ENCODE data around the gene NRDC. TPM values are rescaled to one million over a fixed set of nuclear protein-coding genes. Genes with fewer than 3 reads are reported as not detected.

Gene NRDC
- polyA plus RNA-seq, 3 donors, result 66.8 to 92.0 (median 74.3) TPM

DNA sequence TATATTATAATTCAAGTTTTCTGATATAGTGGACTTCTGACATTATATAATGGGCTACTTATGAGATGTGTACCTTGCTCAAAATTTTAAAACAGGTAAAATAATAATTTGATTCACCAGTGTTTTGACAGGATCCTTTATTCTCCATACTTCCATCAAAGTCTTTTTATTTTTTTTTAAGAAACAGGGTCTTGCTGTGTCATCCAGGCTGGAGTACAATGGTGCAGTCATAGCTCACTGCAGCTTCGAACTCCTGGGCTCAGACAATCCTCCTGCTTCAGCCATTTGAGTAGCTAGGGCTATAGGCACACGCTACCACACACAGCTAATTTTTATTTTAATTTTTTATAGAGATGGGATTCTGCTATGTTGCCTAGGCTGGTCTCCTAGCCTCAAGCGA lies 129.4 kb downstream of the NRDC start:
- Histone ChIP-seq H3K79me2 (ENCODE audit: insufficient read depth, low read length) (no peaks in the 10 kb centered on the region), H3K4me3 (replicated peaks in 1 of 3; ENCODE audit: low read depth in 2 of 3, low read length in 3 of 3) (no peak overlapping the region), H3K27me3 (ENCODE audit: control insufficient read depth in 2 of 2, insufficient read depth in 2 of 2, low read length in 2 of 2) (no peaks in the 10 kb centered on the region), H3K36me3 (replicated peaks in 1 of 2; ENCODE audit: control insufficient read depth in 1 of 2, insufficient read depth in 2 of 2, low read length in 2 of 2) (peaks cover 24 to 52% of the 10 kb centered on the region in 2 donors), H3K9me3 (replicated peaks in 1 of 2; ENCODE audit: control insufficient read depth in 1 of 2, insufficient read depth in 1 of 2, low read length in 2 of 2) (no peaks in the 10 kb centered on the region), H4K20me1 (ENCODE audit: insufficient read depth, low read length) (no peaks in the 10 kb centered on the region), H3K4me1 (ENCODE audit: control insufficient read depth in 1 of 2, insufficient read depth in 2 of 2, low read length in 2 of 2) (no peaks in the 10 kb centered on the region), H2AFZ (ENCODE audit: insufficient read depth, low read depth, low read length, poor library complexity, severe bottlenecking) (no peak overlapping the region), H3K9ac (ENCODE audit: insufficient read depth, low read length, poor library complexity, severe bottlenecking) (no peak overlapping the region), H3K27ac (ENCODE audit: low read depth in 1 of 2, low read length in 2 of 2) (no peak overlapping the region), H3K4me2 (replicated peaks; ENCODE audit: extremely low read depth, low read length, poor library complexity, severe bottlenecking) (no peak overlapping the region)
- H3K36me3 Mint-ChIP-seq, result peaks cover 30 to 39% of the 10 kb centered on the region in 2 donors
- TF ChIP-seq, protein P1, sequence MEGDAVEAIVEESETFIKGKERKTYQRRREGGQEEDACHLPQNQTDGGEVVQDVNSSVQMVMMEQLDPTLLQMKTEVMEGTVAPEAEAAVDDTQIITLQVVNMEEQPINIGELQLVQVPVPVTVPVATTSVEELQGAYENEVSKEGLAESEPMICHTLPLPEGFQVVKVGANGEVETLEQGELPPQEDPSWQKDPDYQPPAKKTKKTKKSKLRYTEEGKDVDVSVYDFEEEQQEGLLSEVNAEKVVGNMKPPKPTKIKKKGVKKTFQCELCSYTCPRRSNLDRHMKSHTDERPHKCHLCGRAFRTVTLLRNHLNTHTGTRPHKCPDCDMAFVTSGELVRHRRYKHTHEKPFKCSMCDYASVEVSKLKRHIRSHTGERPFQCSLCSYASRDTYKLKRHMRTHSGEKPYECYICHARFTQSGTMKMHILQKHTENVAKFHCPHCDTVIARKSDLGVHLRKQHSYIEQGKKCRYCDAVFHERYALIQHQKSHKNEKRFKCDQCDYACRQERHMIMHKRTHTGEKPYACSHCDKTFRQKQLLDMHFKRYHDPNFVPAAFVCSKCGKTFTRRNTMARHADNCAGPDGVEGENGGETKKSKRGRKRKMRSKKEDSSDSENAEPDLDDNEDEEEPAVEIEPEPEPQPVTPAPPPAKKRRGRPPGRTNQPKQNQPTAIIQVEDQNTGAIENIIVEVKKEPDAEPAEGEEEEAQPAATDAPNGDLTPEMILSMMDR (IDR thresholded peaks at IDR 0.05), result no peak
- DNase-seq, result no peak
- intact Hi-C loops (cut with micrococcal nuclease), result loop anchor here in 1 of 2 donors (10.0 kb wide), 1 partner anchor 114 kb away; no protein-coding TSS in a partner anchor
- H3K27me3 Mint-ChIP-seq (ENCODE audit: low read depth in 3 of 3), result no peaks in the 10 kb centered on the region
- no CpG with 5 or more reads among the region's 3 CpGs for WGBS (ENCODE audit: insufficient coverage)
- H3K4me1 Mint-ChIP-seq, result no peaks in the 10 kb centered on the region
- peak overlapping the region in 1 of 7 donors; percentile 37 for H3K27ac Mint-ChIP-seq
- H3K9me3 Mint-ChIP-seq, result peaks cover 0 to 3% (median 0%) of the 10 kb centered on the region in 7 donors
- H3K4me3 Mint-ChIP-seq, result no peak overlapping the region

DNA sequence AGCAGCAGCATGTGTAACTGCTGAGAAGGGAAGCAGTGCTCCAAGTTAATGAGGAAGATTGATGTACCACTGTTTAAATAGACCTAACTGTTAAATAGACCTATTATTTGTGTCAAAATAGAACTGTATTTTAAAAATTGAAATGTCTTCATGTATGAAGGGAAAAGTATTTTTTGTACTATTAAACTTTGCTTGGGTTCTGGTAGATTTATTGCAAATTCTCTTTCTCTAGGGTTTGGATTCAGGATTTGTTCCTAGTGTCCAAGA lies 133.3 kb downstream of the NRDC start:
- Histone ChIP-seq H3K4me2 (replicated peaks; ENCODE audit: extremely low read depth, low read length, poor library complexity, severe bottlenecking) (no peak overlapping the region), H3K27ac (ENCODE audit: low read depth in 1 of 2, low read length in 2 of 2) (no peak overlapping the region), H3K9ac (ENCODE audit: insufficient read depth, low read length, poor library complexity, severe bottlenecking) (no peak overlapping the region), H2AFZ (ENCODE audit: insufficient read depth, low read depth, low read length, poor library complexity, severe bottlenecking) (no peak overlapping the region), H3K4me3 (replicated peaks in 1 of 3; ENCODE audit: low read depth in 2 of 3, low read length in 3 of 3) (no peak overlapping the region), H3K36me3 (replicated peaks in 1 of 2; ENCODE audit: control insufficient read depth in 1 of 2, insufficient read depth in 2 of 2, low read length in 2 of 2) (peaks cover 13 to 23% of the 10 kb centered on the region in 2 donors), H4K20me1 (ENCODE audit: insufficient read depth, low read length) (peaks cover 4% of the 10 kb centered on the region), H3K79me2 (ENCODE audit: insufficient read depth, low read length) (peaks cover 7% of the 10 kb centered on the region), H3K27me3 (ENCODE audit: control insufficient read depth in 2 of 2, insufficient read depth in 2 of 2, low read length in 2 of 2) (no peaks in the 10 kb centered on the region), H3K9me3 (replicated peaks in 1 of 2; ENCODE audit: control insufficient read depth in 1 of 2, insufficient read depth in 1 of 2, low read length in 2 of 2) (no peaks in the 10 kb centered on the region), H3K4me1 (ENCODE audit: control insufficient read depth in 1 of 2, insufficient read depth in 2 of 2, low read length in 2 of 2) (no peaks in the 10 kb centered on the region)
- intact Hi-C loops (cut with micrococcal nuclease), result loop anchor here in 1 of 2 donors (10.0 kb wide), 1 partner anchor 110 kb away; no protein-coding TSS in a partner anchor
- TF ChIP-seq, protein P1 (IDR thresholded peaks at IDR 0.05), result no peak
- Mint-ChIP-seq H3K4me3 (no peak overlapping the region), H3K4me1 (peaks cover 7% of the 10 kb centered on the region), H3K27me3 (ENCODE audit: low read depth in 3 of 3) (no peaks in the 10 kb centered on the region), H3K27ac (peak overlapping the region in 1 of 7 donors; percentile 33), H3K36me3 (peaks cover 18 to 26% of the 10 kb centered on the region in 2 donors), H3K9me3 (peaks cover 0 to 5% (median 2%) of the 10 kb centered on the region in 7 donors)
- DNase-seq, result no peak
